Astrocyte (in vitro differentiated cells and primary cell): ENCODE data around the gene PRR7. TPM values are rescaled to one million over a fixed set of nuclear protein-coding genes. Genes with fewer than 3 reads are reported as not detected.

Experiments used
- DNase-seq: peaks from one replicate; pipeline ENCODE4 v3.0.0-alpha.2; 2010; ENCODE audit warnings: low read depth
- FAIRE-seq: peaks from 2 replicates; lab custom pipeline; 2011; peaks lifted over from hg19 to GRCh38; lab: Jason Lieb, UNC
- H2AFZ ChIP-seq: 2 replicates; pipeline ENCODE4 v1.6.0; 2012; ENCODE audit warnings: low read depth, low read length, inconsistent platforms
- H3K27ac ChIP-seq: 2 replicates; pipeline ENCODE4 v1.5.1; 2011; ENCODE audit warnings: low read depth, low read length, inconsistent platforms
- H3K27me3 ChIP-seq: 2 replicates; pipeline ENCODE4 v1.6.0; 2011; ENCODE audit warnings: low read length, inconsistent platforms; ENCODE audit not compliant: insufficient read depth
- H3K36me3 ChIP-seq: 2 replicates; pipeline ENCODE4 v1.5.1; 2011; ENCODE audit warnings: low read length, inconsistent platforms; ENCODE audit not compliant: insufficient read depth
- H3K4me1 ChIP-seq: 2 replicates; pipeline ENCODE4 v1.5.1; 2011; ENCODE audit warnings: low read length, inconsistent platforms; ENCODE audit not compliant: insufficient read depth
- H3K4me2 ChIP-seq: 2 replicates; pipeline ENCODE4 v1.6.0; 2012; ENCODE audit warnings: low read length, inconsistent platforms
- H3K4me3 ChIP-seq: 2 replicates; pipeline ENCODE4 v1.5.1; 2011; ENCODE audit warnings: low read depth, mild to moderate bottlenecking, low read length, inconsistent platforms; ENCODE audit not compliant: insufficient read depth
- H3K79me2 ChIP-seq: 2 replicates; pipeline ENCODE4 v1.6.0; 2012; ENCODE audit warnings: mild to moderate bottlenecking, low read length, inconsistent platforms; ENCODE audit not compliant: insufficient read depth
- H3K9ac ChIP-seq: 2 replicates; pipeline ENCODE4 v1.6.0; 2012; ENCODE audit warnings: mild to moderate bottlenecking, low read length, inconsistent platforms
- H3K9me3 ChIP-seq: 2 replicates; pipeline ENCODE4 v1.5.1; 2012; ENCODE audit warnings: low read depth, mild to moderate bottlenecking, low read length, inconsistent platforms; ENCODE audit not compliant: insufficient read depth
- H4K20me1 ChIP-seq: 2 replicates; pipeline ENCODE4 v1.6.0; 2012; ENCODE audit warnings: low read length, inconsistent platforms; ENCODE audit not compliant: insufficient read depth
- H3K27ac Mint-ChIP-seq: one replicate; pipeline ENCODE4 v1.8.0; 2021; ENCODE audit warnings: mild to moderate bottlenecking, mixed read lengths; ENCODE audit not compliant: unreplicated experiment
- H3K27me3 Mint-ChIP-seq: one replicate; pipeline ENCODE4 v1.8.0; 2021; ENCODE audit warnings: low read depth, mixed read lengths; ENCODE audit not compliant: unreplicated experiment
- H3K36me3 Mint-ChIP-seq: one replicate; pipeline ENCODE4 v1.8.0; 2021; ENCODE audit warnings: low read depth, mixed read lengths; ENCODE audit not compliant: unreplicated experiment
- H3K4me1 Mint-ChIP-seq: one replicate; pipeline ENCODE4 v1.8.0; 2021; ENCODE audit warnings: low read depth, mixed read lengths; ENCODE audit not compliant: unreplicated experiment
- H3K4me3 Mint-ChIP-seq: one replicate; pipeline ENCODE4 v1.8.0; 2021; ENCODE audit warnings: mild to moderate bottlenecking, moderate library complexity, mixed read lengths; ENCODE audit not compliant: unreplicated experiment
- H3K9me3 Mint-ChIP-seq: one replicate; pipeline ENCODE4 v1.8.0; 2021; ENCODE audit warnings: mild to moderate bottlenecking, mixed read lengths; ENCODE audit not compliant: unreplicated experiment
- EZH2 ChIP-seq: IDR thresholded peaks from 2 replicates; pipeline ENCODE4 v1.6.1; 2012; ENCODE audit warnings: mild to moderate bottlenecking, low read length, inconsistent platforms; ENCODE audit not compliant: insufficient read depth
- total RNA-seq: library from RNA; stranded (reverse); gene quantifications from 2 replicates; pipeline ENCODE4 v1.2.1, GENCODE V29; 2021
- TF ChIP-seq, protein P1 (sequence below): IDR thresholded peaks from 2 replicates; pipeline ENCODE4 v1.5.1; 2011; ENCODE audit warnings: low read depth, mild to moderate bottlenecking, inconsistent platforms, low read length, moderate library complexity; ENCODE audit not compliant: insufficient read depth

PRR7 gene
- total RNA-seq, 1 donor from 2014 or later: 9.9 TPM

DNA sequence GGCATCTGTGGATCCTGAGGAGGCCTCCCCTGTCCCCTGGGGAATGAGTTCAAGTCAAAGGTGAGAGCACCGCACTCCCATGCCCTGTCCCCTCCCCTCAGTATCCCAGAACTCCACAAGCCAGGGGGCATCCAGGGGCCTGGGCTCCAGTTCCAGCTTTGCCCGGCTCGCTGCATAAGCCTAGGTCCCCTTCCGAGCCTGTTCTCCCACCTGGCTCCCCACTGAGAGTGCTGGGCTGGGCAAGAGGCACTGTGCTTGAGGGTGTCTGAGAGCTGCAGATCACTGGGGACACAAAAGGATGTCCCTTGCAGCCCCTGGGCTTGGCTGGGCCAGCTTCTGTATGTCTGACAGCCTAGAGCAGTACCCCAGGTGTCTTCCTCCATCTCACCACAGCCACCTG is 58.5 kb downstream of the PRR7 start:
- H3K9me3 ChIP-seq: no peaks in the 10 kb centered on the region
- FAIRE-seq: no peak
- H2AFZ ChIP-seq: no peak overlapping the region
- H4K20me1 ChIP-seq: peaks cover 6% of the 10 kb centered on the region
- H3K4me3 ChIP-seq: no peak overlapping the region
- no peaks in the 10 kb centered on the region for H3K27me3 ChIP-seq
- no peak overlapping the region for H3K9ac ChIP-seq
- H3K27ac Mint-ChIP-seq: no peak overlapping the region
- H3K4me1 Mint-ChIP-seq: peaks cover 20% of the 10 kb centered on the region
- no peak for TF ChIP-seq EZH2
- TF ChIP-seq, protein P1, sequence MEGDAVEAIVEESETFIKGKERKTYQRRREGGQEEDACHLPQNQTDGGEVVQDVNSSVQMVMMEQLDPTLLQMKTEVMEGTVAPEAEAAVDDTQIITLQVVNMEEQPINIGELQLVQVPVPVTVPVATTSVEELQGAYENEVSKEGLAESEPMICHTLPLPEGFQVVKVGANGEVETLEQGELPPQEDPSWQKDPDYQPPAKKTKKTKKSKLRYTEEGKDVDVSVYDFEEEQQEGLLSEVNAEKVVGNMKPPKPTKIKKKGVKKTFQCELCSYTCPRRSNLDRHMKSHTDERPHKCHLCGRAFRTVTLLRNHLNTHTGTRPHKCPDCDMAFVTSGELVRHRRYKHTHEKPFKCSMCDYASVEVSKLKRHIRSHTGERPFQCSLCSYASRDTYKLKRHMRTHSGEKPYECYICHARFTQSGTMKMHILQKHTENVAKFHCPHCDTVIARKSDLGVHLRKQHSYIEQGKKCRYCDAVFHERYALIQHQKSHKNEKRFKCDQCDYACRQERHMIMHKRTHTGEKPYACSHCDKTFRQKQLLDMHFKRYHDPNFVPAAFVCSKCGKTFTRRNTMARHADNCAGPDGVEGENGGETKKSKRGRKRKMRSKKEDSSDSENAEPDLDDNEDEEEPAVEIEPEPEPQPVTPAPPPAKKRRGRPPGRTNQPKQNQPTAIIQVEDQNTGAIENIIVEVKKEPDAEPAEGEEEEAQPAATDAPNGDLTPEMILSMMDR: no peak
- no peak for DNase-seq
- H3K4me2 ChIP-seq: no peak overlapping the region
- no peak overlapping the region for H3K4me3 Mint-ChIP-seq
- peaks cover 16% of the 10 kb centered on the region for H3K36me3 Mint-ChIP-seq
- H3K4me1 ChIP-seq: peaks cover 8% of the 10 kb centered on the region
- no peaks in the 10 kb centered on the region for H3K9me3 Mint-ChIP-seq
- no peaks in the 10 kb centered on the region for H3K79me2 ChIP-seq
- no peak overlapping the region for H3K27ac ChIP-seq
- no peaks in the 10 kb centered on the region for H3K36me3 ChIP-seq
- H3K27me3 Mint-ChIP-seq: no peaks in the 10 kb centered on the region

Other genes starting within 250 kb of the PRR7 start
- gene RAB24, start 143.1 kb upstream of the PRR7 start, total RNA-seq: 31.7 and 36.4 TPM in 2 replicates
- gene PRELID1, start 143.0 kb upstream of the PRR7 start, total RNA-seq: 178 and 196 TPM in 2 replicates
- 2.3 and 2.8 TPM in 2 replicates for gene MXD3, start 134.9 kb upstream of the PRR7 start, total RNA-seq
- gene LMAN2, start 95.1 kb upstream of the PRR7 start, total RNA-seq: 103 and 106 TPM in 2 replicates
- gene RGS14, start 88.9 kb upstream of the PRR7 start, total RNA-seq: 7.8 and 11.3 TPM in 2 replicates
- gene SLC34A1, start 62.4 kb upstream of the PRR7 start, total RNA-seq: not detected in 2 replicates
- not detected in 2 replicates for gene PFN3, start 46.2 kb upstream of the PRR7 start, total RNA-seq
- gene F12, start 37.2 kb upstream of the PRR7 start, total RNA-seq: 2.8 and 3.0 TPM in 2 replicates
- gene GRK6, start 20.1 kb upstream of the PRR7 start, total RNA-seq: 19.7 and 25.9 TPM in 2 replicates
- 350 and 371 TPM in 2 replicates for gene DBN1, start 26.8 kb downstream of the PRR7 start, total RNA-seq
- gene PDLIM7, start 50.8 kb downstream of the PRR7 start, total RNA-seq: 590 and 591 TPM in 2 replicates
- gene DOK3, start 63.0 kb downstream of the PRR7 start, total RNA-seq: 15.6 and 16.3 TPM in 2 replicates
- 92.5 and 99.5 TPM in 2 replicates for gene DDX41, start 70.1 kb downstream of the PRR7 start, total RNA-seq
- 47.8 and 48.3 TPM in 2 replicates for gene FAM193B, start 107.7 kb downstream of the PRR7 start, total RNA-seq
- 372 and 402 TPM in 2 replicates for gene TMED9, start 145.4 kb downstream of the PRR7 start, total RNA-seq
- gene B4GALT7, start 153.3 kb downstream of the PRR7 start, total RNA-seq: 35.0 and 41.3 TPM in 2 replicates